ENCODE results near the gene ZNF484. TPM values are rescaled to one million over a fixed set of nuclear protein-coding genes. Genes with fewer than 3 reads are reported as not detected.
"Not testable (repeated sequence)": the region's sequence is repeated elsewhere in the genome, so short reads cannot be mapped to it uniquely, and the experiment has no call there.

The ZNF484 gene
- 36.4 TPM for total RNA-seq

- peaks cover 4% of the 10 kb centered on the region for H3K4me1 ChIP-seq (ENCODE audit: insufficient read depth, low read length)
- peak within 1 kb of the TSS; percentile 77 for H3K4me3 ChIP-seq (ENCODE audit: low read length)
- H3K9me3 ChIP-seq (ENCODE audit: low read depth, low read length) = no peaks in the 10 kb centered on the region
- no peaks in the 10 kb centered on the region for H3K27me3 ChIP-seq (ENCODE audit: insufficient read depth, low read length)
These were observed at the start of gene ZNF484 for GRCh38 chr9:92877531-92878430. TSS of gene ZNF484 (minus strand) at chr9:92878038. CDS start at chr9:92875029, 3,009 bp downstream.

- Histone ChIP-seq H3K4me3 (ENCODE audit: low read length) (no peak overlapping the region), H3K27me3 (ENCODE audit: insufficient read depth, low read length) (no peaks in the 10 kb centered on the region), H3K9me3 (ENCODE audit: low read depth, low read length) (no peaks in the 10 kb centered on the region), H3K4me1 (ENCODE audit: insufficient read depth, low read length) (no peaks in the 10 kb centered on the region)
These were observed 42.6 kb upstream of the ZNF484 start for GRCh38 chr9:92920437-92920836.

- H3K27me3 ChIP-seq (ENCODE audit: insufficient read depth, low read length) = no peaks in the 10 kb centered on the region
- H3K9me3 ChIP-seq (ENCODE audit: low read depth, low read length) = no peaks in the 10 kb centered on the region
- H3K4me3 ChIP-seq (ENCODE audit: low read length) = no peak overlapping the region
- no peaks in the 10 kb centered on the region for H3K4me1 ChIP-seq (ENCODE audit: insufficient read depth, low read length)
These were observed 39.5 kb upstream of the ZNF484 start for GRCh38 chr9:92917176-92917800.

GRCh38 chr9:92911511-92912475 is 34.0 kb upstream of the ZNF484 start:
- no peaks in the 10 kb centered on the region for H3K4me1 ChIP-seq (ENCODE audit: insufficient read depth, low read length)
- peaks cover 6% of the 10 kb centered on the region for H3K27me3 ChIP-seq (ENCODE audit: insufficient read depth, low read length)
- no peak overlapping the region for H3K4me3 ChIP-seq (ENCODE audit: low read length)
- H3K9me3 ChIP-seq (ENCODE audit: low read depth, low read length) = no peaks in the 10 kb centered on the region

- H3K27me3 ChIP-seq (ENCODE audit: insufficient read depth, low read length); H3K4me3 ChIP-seq (ENCODE audit: low read length); H3K9me3 ChIP-seq (ENCODE audit: low read depth, low read length); H3K4me1 ChIP-seq (ENCODE audit: insufficient read depth, low read length): not testable (repeated sequence)
These were observed 27.3 kb upstream of the ZNF484 start for GRCh38 chr9:92905137-92905536.

- Histone ChIP-seq H3K4me3 (ENCODE audit: low read length) (no peak overlapping the region), H3K27me3 (ENCODE audit: insufficient read depth, low read length) (no peaks in the 10 kb centered on the region), H3K4me1 (ENCODE audit: insufficient read depth, low read length) (no peaks in the 10 kb centered on the region), H3K9me3 (ENCODE audit: low read depth, low read length) (no peaks in the 10 kb centered on the region)
These were observed 19.5 kb upstream of the ZNF484 start for GRCh38 chr9:92897323-92897722.

GRCh38 chr9:92895812-92896436 is 18.1 kb upstream of the ZNF484 start:
- Histone ChIP-seq H3K9me3 (ENCODE audit: low read depth, low read length) (no peaks in the 10 kb centered on the region), H3K27me3 (ENCODE audit: insufficient read depth, low read length) (no peaks in the 10 kb centered on the region), H3K4me3 (ENCODE audit: low read length) (no peak overlapping the region), H3K4me1 (ENCODE audit: insufficient read depth, low read length) (no peaks in the 10 kb centered on the region)

GRCh38 chr9:92894711-92895362 is 17.0 kb upstream of the ZNF484 start:
- H3K9me3 ChIP-seq (ENCODE audit: low read depth, low read length) = no peaks in the 10 kb centered on the region
- H3K27me3 ChIP-seq (ENCODE audit: insufficient read depth, low read length) = no peaks in the 10 kb centered on the region
- H3K4me3 ChIP-seq (ENCODE audit: low read length) = no peak overlapping the region
- no peaks in the 10 kb centered on the region for H3K4me1 ChIP-seq (ENCODE audit: insufficient read depth, low read length)

- H3K4me3 ChIP-seq (ENCODE audit: low read length); H3K4me1 ChIP-seq (ENCODE audit: insufficient read depth, low read length); H3K27me3 ChIP-seq (ENCODE audit: insufficient read depth, low read length); H3K9me3 ChIP-seq (ENCODE audit: low read depth, low read length): not testable (repeated sequence)
These were observed 16.2 kb upstream of the ZNF484 start for GRCh38 chr9:92893916-92894610.

GRCh38 chr9:92892276-92892675 is 14.4 kb upstream of the ZNF484 start:
- not testable (repeated sequence) for H3K4me3 ChIP-seq (ENCODE audit: low read length); H3K4me1 ChIP-seq (ENCODE audit: insufficient read depth, low read length); H3K9me3 ChIP-seq (ENCODE audit: low read depth, low read length); H3K27me3 ChIP-seq (ENCODE audit: insufficient read depth, low read length)

GRCh38 chr9:92890761-92891160 is 12.9 kb upstream of the ZNF484 start:
- Histone ChIP-seq H3K4me3 (ENCODE audit: low read length) (no peak overlapping the region), H3K4me1 (ENCODE audit: insufficient read depth, low read length) (peaks cover 16% of the 10 kb centered on the region), H3K27me3 (ENCODE audit: insufficient read depth, low read length) (no peaks in the 10 kb centered on the region)

GRCh38 chr9:92887880-92888338 is 10.1 kb upstream of the ZNF484 start:
- no peak overlapping the region for H3K4me3 ChIP-seq (ENCODE audit: low read length)
- peaks cover 16% of the 10 kb centered on the region for H3K4me1 ChIP-seq (ENCODE audit: insufficient read depth, low read length)
- H3K27me3 ChIP-seq (ENCODE audit: insufficient read depth, low read length) = no peaks in the 10 kb centered on the region
- no peaks in the 10 kb centered on the region for H3K9me3 ChIP-seq (ENCODE audit: low read depth, low read length)

More at GRCh38 chr9:92890761-92891160, 12.9 kb upstream of the ZNF484 start:
- no peaks in the 10 kb centered on the region for H3K9me3 ChIP-seq (ENCODE audit: low read depth, low read length)

GRCh38 chr9:92886846-92887610 is 9.2 kb upstream of the ZNF484 start:
- H3K9me3 ChIP-seq (ENCODE audit: low read depth, low read length); H3K27me3 ChIP-seq (ENCODE audit: insufficient read depth, low read length); H3K4me3 ChIP-seq (ENCODE audit: low read length): not testable (repeated sequence)
- H3K4me1 ChIP-seq (ENCODE audit: insufficient read depth, low read length) = peaks cover 16% of the 10 kb centered on the region

Measured in mononuclear cell (primary cell).